HG03469 (cell line): ENCODE data around the gene ZNF516.

Experiments used
- ATAC-seq: cut with Tn5 transposase; IDR thresholded peaks from one replicate; pipeline ENCODE4 v1.9.1; 2021; ENCODE audit warnings: mild to moderate bottlenecking, moderate library complexity, moderate number of reproducible peaks; ENCODE audit not compliant: unreplicated experiment

Gene ZNF516

DNA sequence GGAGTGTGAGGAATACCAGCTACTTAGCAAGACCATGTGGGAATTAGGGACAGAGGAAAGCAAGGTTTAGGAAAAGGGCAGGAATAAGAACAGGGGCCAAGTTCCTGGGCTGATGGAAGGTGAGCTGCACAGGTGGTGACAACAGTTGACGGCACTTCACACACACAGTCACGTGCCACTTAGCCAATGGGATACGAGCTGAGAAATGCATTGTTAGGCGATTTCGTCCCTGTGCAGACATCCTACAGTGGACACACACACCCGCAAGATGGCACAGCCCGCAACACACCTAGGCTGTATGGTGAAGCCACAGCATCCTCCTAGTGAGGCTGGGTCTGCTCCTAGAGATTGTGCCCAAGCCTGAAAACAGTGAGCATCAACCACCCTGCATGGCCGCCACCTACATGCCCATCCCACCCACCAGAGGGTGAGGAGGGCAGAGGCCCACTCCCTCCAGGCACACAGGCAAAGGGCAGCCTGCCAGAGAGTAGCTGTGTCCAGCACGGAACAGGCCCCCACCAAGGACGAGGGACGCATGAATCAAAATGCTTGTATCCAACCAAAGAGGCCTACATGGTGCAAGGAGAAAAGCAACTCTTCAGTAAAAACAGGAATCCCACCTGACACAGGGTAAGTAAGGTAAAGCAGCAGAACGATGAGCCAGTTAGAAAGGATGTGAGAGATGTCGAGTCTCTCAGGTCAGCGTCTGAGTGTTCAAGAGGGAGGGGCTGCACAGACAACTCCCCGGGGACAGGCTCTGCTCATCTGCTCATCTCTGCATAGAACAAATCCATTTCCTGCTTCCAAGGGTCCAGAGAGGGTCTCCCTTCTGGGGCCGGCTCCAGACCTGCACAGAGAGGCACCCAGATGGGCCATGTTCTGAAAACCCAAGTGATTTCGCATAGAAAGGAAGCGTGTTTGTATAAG, 51.3 kb downstream of the ZNF516 start:
- no peak for ATAC-seq

DNA sequence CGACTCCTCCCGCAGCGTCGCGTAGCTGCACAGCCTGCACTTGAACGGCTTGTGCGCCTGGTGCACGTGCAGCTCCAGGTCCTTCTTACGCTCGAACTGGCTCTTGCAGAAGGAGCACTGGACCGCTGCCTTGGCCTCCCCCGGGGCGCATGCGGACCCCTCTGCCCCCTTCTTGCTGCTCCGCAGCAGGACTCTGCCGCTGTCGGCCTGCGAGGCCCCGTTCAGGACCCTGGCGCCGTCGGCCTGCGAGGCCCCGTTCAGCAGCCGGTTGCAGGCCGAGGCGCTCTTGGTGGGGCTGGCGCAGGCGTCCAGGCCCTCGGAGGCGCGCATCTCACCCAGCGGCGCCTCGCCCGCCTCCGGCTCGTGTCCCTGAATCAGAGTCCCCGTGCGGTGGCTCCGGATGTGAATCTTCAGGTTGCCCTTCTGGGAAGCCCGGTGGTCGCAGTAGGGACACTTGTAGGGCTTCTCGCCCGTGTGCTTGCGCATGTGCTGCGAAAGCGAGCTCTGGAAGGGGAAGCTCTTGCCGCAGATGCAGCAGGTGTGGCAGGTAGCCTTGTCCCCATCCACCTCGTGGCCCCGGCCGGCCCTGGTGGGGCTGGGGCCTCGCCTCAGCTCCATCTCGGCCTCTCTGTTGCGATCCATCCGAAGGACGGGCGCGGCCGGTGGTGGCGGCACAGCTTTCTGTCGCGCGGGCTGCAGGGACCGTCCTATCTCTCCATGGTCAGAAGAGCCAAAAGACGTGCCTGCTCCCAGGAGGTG, 52.5 kb downstream of the ZNF516 start:
- ATAC-seq: no peak

DNA sequence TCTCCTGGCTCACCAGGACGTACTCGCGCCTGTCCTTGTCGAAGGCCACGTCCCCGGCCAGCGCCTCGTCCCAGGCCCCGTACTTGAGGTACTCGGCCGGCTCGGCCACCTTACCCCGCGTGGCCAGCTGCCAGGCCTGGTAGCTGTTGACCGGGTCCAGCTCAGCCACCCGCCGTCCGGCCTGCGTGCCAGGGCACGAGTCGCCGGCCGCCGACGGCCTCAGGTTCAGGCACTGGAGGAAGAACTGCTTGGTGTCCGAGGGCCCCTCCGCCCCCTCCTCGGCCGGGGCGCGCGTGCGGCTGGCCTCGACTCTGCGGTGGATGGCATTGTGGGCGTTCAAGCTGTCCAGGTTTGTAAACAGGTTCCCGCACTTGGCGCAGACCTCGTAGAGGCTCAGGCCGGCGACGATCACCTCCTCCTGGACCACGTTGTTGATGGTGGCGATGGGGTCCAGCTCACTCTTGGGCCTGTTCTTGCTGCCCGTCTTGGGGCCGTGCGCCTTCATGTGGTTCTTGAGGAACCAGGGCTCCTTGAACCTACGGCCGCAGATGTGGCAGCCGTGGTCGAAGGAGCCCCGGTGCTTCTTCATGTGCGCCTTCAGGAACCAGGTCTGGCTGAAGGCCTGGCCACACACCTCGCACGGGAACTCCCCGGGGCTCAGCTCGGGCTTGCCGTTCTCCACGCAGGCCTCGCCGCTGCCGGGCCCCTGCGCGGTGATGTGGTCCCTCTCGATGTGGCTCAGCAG, 53.2 kb downstream of the ZNF516 start:
- ATAC-seq: no peak

DNA sequence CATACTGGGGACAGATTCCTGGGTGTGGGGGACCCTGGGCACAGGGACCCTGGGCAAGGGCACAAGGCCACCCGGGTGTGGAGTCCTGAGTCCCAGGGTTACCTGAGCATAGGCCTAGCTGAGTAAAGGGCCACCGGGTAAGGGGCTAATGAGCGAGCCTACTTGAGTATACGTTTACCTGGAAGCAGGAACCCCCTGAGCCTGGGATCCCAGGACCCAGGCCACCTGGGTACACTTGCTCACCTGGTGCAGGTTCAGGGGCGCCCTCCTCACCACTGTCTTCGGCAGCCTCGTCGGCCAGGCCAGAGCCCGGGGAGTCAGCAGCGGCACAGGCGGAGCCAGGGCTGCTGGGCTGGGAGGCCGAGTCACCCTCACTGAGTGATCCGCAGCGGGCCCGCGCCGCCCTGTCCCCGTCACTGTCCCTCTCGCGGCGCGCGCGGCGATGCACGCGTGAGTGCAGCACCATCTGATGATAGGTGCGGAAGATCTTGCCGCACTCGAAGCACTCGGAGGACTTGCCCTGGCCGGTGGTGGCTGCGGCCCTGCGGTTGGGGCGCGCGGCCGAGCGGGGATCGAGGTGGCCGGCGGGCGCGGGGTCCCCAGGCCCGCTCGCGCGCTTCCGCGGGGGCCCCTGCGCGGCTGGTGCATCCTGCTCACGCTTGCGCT, 53.9 kb downstream of the ZNF516 start:
- no peak for ATAC-seq

DNA sequence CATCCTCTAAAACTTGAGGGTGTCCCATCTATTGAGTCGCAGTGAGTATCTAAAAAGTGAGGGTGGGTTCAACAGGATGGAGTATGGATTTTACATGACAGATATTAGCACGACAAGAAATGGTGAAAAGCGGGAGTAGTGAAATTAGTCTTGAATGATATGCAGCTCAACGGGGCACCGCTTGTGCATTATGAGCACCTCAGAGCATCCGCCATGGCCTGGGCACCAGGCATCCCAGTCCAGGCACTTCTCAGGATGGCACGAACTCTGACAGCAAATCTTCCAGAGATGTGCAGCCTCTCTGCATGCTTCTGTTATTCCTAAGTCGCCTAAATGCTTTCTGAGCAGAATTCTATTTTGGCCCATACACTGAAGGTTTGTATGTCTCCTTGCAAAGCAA, 57.1 kb downstream of the ZNF516 start:
- no peak for ATAC-seq

DNA sequence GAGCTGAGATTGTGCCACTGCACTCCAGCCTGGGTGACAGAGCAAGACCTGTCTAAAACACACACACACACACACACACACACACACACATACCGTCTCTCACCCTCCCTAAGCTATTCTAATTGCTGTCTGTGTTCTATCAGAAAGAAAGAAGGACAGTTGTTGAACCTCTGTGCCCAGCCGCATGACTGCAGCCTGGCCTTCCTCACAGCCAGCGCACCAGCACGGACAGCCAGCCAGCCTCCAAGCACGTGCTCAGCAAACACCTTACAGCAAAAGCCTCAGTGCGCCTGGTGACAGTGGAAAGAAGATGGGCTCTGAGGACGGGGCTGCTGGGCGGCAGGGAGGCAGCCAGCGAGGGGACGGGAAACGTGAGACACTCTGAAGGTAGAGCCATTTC, 58.0 kb downstream of the ZNF516 start:
- no peak for ATAC-seq

DNA sequence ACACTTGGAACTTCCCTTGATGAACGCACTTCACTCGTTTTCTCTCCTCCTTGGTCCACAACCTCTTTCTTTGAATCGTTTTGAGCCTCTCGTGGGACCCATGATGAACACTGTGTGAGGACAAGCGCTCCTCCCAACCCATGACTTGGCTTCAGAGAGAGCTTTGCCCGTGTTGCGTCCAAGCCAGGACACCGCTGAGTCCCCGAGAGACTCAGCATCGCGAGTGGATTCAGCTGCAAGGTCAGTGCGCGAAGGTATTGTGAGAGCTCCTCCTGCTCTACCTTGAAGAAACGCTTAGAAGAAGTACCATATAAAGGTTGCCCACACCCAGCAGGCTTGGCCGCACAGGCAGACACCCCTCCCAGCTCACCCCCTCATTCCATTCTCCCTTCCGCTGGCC, 58.7 kb downstream of the ZNF516 start:
- ATAC-seq: no peak

DNA sequence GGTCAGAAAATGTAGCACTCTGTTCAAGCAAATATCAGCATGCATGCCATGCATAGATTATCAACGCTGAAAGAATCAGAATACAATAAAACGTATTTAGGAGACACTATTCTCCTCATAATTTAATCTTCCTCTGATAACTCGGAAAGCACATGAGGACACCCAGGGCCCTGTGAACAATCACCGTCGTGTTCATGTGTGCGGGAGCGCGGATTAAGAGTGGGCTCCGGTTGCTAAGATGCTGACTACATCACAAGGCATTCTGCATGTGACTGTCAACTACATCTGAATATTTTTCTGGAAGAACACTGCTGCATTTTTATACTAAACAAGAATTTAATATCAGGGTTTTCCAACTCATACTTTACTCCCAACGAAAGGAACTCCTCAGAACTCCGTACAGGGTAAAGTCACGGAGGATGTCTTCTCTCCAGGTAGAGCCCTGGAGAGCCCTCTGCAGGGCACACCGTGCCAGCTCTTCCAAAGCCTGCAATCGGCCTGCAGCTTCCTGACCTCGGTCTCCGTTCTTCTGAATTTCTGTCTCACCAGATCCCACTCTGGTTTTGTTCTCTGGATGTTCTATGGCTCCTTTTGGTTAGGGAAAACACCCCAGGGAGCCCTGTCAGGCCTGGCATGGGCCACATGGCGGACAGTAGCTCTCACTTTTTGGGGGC, 59.6 kb downstream of the ZNF516 start:
- ATAC-seq: no peak

DNA sequence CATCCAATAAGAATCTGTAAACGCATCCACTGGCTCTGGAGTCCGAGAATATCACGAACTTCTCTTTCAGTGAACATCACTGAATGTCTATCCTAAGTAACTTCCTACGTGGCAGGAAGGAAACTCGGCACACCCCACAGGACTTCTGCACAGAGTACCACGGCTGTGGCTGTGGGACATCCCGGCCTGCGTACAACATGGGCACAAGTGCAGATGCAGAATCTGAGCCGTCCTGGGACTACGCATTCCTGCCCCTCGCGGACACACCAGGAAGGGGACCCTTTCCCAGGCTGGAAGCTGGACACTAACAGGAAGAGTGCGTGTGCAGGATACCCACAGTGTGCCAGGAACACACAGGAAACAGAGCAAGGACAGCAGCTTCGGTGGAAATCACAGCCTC, 60.6 kb downstream of the ZNF516 start:
- ATAC-seq: no peak

DNA sequence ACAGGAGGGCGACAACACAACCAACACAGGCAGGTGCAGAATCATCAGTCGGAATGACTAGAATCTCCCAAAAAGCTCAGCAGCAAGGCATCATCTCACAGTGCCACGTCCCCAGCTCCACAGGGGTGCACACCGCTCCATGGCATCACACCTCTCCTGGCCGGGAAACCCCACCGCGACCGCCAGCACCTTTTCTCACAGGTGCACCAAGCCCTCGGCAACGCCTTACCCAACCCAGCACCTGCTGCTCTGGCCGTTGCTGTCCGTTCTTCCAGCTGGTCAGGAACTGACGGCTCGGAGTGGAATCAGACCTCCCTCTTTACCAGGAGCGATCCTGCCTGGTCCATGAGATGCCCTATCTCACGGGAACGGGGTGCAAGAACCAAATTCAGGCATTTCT, 61.3 kb downstream of the ZNF516 start:
- no peak for ATAC-seq

DNA sequence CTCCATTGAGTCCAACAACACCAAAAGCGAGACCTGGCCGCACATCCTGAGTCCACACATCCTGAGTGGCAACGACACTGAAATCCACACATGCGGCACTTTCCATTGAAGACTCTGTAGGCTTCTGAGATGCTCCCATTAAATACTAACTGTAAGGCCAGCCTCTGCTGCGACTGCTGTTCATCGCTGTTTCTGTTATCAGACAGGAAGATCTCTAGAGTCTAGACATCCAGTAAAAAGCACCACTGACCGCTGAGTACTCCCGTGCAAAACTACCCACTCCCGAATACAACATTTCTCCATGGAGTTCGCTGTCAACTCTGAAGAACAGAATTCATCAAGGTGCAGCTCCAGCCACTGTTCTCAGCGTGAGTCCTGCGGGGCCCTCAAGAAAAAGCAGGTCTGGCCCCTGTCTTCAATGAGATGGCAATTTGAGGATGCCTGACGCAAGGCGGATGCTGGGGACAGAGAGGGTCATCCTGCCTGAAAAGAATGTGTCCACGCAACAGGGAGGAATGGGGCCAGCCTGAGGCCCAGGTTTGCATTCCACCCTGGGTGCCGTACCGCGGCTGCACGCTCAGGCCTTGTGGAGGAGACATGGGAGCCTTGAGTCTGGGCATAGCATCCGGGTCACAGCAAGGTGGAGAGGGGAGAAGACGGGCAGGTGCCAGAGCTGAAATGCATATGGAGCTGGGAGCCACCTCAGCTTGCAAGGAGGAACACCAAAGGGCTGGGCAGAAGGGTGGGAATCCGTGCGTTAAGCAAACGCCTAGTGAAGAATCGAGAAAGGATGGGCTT, 61.9 kb downstream of the ZNF516 start:
- no peak for ATAC-seq

DNA sequence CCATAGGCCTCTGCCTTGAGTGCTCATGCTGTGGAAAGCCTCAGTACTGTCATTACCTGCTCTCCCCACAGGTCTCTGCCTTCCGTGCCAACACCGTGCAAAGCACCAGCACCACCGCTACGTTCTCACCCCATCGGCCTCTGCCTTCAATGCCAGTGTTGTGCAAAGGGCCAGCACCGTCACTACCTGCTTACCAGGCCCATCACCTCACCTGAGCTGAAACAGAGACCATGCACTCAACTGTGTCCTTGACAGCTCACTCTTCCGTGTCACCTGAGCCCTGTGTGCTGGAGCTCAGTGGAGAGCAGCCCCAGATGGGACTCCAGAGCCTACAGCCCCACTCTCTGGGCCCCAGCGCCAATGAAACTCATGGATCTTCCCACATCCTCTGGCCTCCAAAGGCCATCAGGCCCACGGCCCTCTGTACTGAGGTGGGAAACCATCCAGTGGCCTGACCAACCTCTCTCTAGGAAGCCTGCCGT, 62.7 kb downstream of the ZNF516 start:
- no peak for ATAC-seq

DNA sequence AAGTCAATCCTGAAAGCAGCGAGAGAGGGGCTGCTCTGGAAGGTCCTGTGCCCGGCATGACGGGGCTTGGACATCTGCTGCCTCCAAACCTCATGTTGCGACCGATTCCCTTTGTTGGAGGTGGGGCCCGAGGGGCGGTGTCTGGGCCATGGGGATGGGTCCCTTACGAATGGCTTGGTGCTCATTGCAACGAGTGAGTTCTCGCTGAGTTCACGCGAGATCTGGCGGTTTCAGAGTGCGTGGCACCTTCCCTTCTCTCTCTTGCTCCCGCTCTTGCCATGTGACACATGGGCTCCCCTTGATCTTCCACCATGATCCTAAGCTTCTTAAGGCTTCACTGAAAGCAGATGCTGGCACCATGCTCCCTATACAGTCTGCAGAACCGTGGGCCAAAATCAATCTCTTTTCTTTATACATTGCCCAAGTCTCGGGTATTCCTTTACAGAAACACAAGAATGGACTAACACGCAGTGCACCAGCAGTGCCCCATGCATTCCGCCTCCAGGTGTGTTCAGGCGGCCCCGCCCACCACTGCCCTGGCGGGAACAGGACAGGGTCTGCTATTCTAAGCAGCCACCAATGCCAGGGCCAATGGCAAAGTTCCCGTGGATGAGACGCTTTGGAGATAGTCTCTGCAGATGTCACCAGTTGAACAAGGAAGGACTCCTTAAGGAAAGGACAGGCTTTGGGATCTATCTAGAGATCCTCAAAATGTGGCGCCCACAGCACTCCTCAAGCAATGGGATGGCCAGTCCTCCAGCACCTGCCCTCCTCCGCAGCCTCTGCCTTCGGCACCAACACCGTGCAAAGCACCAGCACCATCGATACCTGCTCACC, 63.4 kb downstream of the ZNF516 start:
- ATAC-seq: no peak

DNA sequence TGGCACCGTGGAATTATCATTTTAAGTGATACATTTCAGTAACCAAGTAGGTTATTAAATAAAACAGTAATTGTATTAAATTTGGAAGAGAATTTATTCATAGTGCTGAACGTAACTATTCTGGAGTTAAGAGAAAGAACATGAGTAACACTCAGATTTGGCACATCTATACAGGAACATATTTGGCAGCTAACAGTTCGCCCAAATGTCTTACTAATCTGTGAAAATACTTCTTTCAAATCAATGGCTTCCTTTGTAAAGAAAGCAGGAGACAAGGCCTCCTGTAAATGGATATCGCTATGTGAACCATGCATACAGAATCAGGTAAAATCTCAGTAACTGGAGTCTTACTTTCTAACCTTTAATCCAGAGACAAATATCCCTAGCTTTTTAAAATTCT, 64.4 kb downstream of the ZNF516 start:
- ATAC-seq: no peak

DNA sequence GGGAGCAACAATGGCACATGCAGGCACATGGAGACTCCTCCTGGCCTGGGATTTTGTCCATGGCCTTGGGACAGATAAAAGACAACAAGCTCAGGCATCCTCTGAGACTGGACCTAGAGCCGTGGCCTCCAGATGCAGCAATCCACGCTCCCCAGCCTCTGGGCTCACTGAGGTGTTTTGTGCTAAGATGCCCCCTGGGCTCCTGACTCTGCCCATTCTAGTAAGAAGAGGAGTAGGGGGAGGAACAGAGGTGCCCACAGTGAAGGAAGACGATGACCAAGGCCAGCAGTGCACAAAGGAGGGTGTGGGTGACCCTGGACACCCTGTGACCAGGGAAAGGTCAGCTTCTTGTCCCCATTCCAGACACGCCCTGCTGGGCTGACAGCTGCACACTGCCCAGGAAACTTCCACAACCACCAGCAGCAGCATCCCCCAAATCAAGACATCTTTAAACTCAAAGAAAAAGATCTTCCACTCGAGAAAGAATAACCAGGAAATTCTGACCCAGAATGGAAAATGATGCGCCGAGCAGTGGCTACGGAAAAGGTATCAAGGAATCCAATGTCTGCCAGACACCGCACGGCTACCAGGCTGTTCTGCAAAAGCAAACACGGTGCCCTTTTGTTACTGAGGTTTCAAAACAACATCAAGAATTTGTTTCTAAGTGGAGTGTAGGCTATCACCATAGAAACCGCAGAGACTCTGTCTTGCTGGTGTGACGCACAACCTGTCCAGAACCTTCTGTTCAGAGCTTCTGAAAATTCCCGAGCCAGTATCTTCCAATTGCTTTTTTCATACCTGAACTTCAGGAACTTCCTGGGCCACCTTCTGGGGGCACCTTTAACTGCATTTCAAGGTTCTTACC, 65.5 kb downstream of the ZNF516 start:
- ATAC-seq: no peak

DNA sequence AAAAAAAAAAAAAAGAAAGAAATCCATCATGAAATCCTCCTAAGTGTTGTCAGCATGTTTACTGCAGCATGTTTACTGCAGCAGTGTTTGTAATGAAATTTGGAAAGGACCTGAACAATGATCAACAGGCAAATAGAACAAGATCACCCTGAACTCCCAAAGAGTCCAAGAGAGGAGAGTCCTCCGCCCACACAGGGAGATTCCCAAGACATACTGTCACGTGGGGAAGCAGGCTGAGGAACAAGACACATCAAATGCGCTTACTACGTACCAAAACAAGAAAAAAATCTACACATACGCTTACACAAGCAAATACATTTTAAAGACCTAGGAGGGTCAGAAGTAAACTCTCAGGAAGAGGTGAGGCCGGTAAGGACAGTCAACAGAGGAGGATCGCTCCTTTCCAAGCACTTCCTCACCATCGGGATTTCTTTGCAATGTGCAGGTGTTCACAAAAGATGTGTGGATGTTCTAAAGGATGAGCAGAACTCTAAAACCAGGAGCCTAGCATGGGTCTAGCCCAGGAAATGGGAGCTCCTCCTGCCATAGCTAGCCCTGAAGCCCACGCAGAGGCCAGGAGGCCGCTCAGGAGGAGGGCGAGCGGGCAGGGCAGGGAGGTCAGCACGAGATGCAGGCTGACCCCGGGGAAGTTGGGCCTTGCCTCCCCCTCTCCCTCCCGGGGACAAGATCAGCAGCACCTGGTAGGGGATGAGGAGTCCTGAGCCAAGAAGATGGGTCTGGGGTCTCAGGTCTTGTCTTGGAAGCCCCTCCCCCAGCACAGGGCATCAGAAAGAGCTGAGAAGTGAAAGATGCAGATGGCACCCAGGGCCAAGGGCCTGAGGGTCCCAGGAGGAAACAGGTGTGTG, 66.4 kb downstream of the ZNF516 start:
- ATAC-seq: no peak
